IPS-NIHi7 (cell line): ENCODE measurements around the gene FBXO40.

ENCODE experiments used
- DNase-seq: peaks from one replicate; pipeline ENCODE4 v3.0.0; 2012; ENCODE audit warnings: mixed read lengths; ENCODE audit errors: extremely low spot score

FBXO40 gene

GRCh38 chr3:121606106-121606505 lies 12.9 kb downstream of the FBXO40 start:
- no peak for DNase-seq

GRCh38 chr3:121619691-121620090 lies 26.5 kb downstream of the FBXO40 start:
- no peak for DNase-seq

GRCh38 chr3:121621491-121621890 lies 28.3 kb downstream of the FBXO40 start:
- DNase-seq, result no peak

GRCh38 chr3:121624147-121624899 lies 31.1 kb downstream of the FBXO40 start:
- DNase-seq, result no peak

GRCh38 chr3:121626495-121626894 lies 33.3 kb downstream of the FBXO40 start:
- no peak for DNase-seq

GRCh38 chr3:121627211-121627610 lies 34.0 kb downstream of the FBXO40 start:
- no peak for DNase-seq

GRCh38 chr3:121627622-121628021 lies 34.4 kb downstream of the FBXO40 start:
- DNase-seq, result no peak

GRCh38 chr3:121629601-121630000 lies 36.4 kb downstream of the FBXO40 start:
- DNase-seq, result no peak

GRCh38 chr3:121630355-121630754 lies 37.2 kb downstream of the FBXO40 start:
- DNase-seq, result no peak

GRCh38 chr3:121637922-121638321 lies 44.7 kb downstream of the FBXO40 start:
- no peak for DNase-seq

- no peak for DNase-seq
Observed at GRCh38 chr3:121641127-121641526, 47.9 kb downstream of the FBXO40 start.

GRCh38 chr3:121642601-121643314 lies 49.6 kb downstream of the FBXO40 start:
- no peak for DNase-seq

GRCh38 chr3:121645054-121645453 lies 51.9 kb downstream of the FBXO40 start:
- no peak for DNase-seq

- DNase-seq, result no peak
Observed at GRCh38 chr3:121648219-121648958, 55.2 kb downstream of the FBXO40 start.

GRCh38 chr3:121649645-121650044 lies 56.5 kb downstream of the FBXO40 start:
- no peak for DNase-seq

GRCh38 chr3:121651684-121652083 lies 58.5 kb downstream of the FBXO40 start:
- DNase-seq, result no peak

- DNase-seq, result no peak
Observed at GRCh38 chr3:121654493-121655385, 61.6 kb downstream of the FBXO40 start.

GRCh38 chr3:121658716-121659435 lies 65.7 kb downstream of the FBXO40 start:
- DNase-seq, result no peak

GRCh38 chr3:121659586-121659985 lies 66.4 kb downstream of the FBXO40 start:
- DNase-seq, result no peak

GRCh38 chr3:121660356-121661171 lies 67.4 kb downstream of the FBXO40 start, which contains the start of gene HCLS1:
Gene HCLS1, minus strand, starts transcription at chr3:121660903. Its CDS starts 2,556 bp downstream, at chr3:121658347.
- peak; percentile 18 for DNase-seq
